ENCODE results near the gene ZNF205.
A peak's percentile ranks its signal among the peaks of the same experiment; 100 is the strongest.
"Not testable (repeated sequence)": the region's sequence is repeated elsewhere in the genome, so short reads cannot be mapped to it uniquely, and the experiment has no call there.

Gene ZNF205

DNA sequence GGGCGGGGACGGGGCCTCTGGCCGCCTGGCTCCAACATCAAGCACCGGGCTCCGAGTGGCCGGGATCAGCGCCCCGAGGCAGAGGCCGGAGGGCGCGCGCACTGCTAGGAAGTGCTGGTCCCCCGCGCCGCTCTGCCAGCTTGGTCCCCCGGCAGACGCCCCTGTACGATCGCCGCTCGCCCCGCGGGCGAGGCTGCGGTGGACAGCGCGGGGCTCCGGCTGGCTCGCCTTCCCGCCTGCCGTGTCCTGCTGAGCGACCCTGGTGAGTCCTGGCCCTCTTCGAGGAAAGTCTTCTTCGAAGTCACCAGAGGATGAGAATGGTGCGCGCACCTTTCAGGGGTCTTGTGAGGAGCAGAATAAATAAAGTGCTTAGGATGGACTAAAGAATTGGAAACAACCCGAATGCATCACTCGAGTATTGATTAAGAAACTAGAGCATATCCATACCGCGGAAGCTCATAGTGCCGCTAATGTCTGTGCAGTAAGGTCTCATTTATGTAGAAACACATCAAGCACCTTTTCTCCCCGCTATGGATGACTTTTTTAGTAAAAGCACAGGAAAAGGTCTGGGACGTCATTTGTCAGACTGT lies 22.8 kb downstream of the ZNF205 start:
- no peak for DNase-seq

DNA sequence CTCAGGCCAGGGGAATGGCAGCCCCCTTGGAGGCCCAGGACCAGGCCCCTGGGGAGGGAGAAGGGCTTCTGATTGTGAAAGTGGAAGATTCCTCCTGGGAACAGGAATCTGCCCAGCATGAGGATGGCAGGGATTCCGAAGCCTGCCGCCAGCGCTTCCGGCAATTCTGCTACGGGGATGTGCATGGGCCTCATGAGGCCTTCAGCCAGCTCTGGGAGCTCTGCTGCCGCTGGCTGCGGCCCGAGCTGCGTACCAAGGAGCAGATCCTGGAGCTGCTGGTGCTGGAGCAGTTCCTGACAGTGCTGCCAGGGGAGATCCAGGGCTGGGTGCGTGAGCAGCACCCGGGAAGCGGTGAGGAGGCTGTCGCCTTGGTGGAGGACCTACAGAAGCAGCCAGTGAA lies 24.9 kb downstream of the ZNF205 start:
- no peak for DNase-seq

- no peak for DNase-seq
Observed at GRCh38 chr16:3138342-3138741, 26.0 kb downstream of the ZNF205 start.

GRCh38 chr16:3138823-3139426 lies 26.5 kb downstream of the ZNF205 start:
- DNase-seq = no peak

- DNase-seq = not testable (repeated sequence)
Observed at GRCh38 chr16:3139561-3139960, 27.2 kb downstream of the ZNF205 start.

DNA sequence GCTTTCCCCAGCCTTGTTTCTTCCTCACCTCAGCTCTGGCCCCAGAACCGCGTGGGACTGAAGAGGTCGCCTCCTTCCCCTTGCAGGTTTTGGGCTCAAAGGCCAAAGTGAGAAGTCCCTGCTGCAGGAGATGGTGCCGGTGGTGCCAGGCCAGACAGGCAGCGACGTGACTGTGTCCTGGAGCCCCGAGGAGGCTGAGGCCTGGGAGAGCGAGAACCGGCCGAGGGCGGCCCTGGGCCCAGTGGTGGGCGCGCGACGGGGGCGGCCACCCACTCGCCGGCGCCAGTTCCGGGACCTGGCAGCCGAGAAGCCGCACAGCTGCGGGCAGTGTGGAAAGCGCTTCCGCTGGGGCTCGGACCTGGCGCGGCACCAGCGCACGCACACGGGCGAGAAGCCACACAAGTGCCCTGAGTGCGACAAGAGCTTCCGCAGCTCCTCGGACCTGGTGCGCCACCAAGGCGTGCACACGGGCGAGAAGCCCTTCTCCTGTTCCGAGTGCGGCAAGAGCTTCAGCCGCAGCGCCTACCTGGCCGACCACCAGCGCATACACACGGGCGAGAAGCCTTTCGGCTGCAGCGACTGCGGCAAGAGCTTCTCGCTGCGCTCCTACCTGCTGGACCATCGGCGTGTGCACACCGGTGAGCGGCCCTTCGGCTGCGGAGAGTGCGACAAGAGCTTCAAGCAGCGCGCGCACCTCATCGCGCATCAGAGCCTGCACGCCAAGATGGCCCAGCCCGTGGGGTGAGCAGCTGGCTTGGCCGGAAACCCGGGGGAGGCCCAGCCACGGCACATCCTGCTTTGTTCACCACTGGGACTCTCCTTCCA lies 28.4 kb downstream of the ZNF205 start:
- DNase-seq = no peak

DNA sequence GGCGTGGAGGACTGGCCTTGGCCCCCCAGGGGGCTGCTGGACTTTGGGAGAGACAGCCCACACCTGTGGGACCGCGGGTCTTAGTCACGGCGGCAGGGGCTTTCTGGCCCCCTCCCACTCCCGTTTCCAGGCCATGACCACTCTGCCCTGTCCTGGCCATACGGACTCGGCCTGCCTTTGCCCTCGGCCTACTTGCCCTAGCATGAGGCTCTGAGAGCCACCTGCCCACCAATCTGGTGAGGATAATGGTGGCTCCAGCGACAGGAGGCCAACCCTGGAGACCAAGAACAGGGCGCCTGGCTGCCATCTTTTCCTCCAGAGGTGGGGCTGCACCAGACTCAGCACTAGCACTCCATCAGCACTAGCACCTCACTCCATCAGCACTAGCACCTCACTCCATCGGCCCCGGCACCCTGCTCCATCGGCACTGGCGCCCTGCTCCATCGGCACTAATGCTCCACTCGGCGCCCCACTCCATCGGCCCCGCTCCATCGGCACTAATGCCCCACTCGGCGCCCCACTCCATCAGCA lies 29.5 kb downstream of the ZNF205 start:
- DNase-seq = no peak

- DNase-seq = no peak
Observed at GRCh38 chr16:3142327-3142726, 29.9 kb downstream of the ZNF205 start.

- DNase-seq = no peak
Observed at GRCh38 chr16:3142770-3143169, 30.4 kb downstream of the ZNF205 start.

DNA sequence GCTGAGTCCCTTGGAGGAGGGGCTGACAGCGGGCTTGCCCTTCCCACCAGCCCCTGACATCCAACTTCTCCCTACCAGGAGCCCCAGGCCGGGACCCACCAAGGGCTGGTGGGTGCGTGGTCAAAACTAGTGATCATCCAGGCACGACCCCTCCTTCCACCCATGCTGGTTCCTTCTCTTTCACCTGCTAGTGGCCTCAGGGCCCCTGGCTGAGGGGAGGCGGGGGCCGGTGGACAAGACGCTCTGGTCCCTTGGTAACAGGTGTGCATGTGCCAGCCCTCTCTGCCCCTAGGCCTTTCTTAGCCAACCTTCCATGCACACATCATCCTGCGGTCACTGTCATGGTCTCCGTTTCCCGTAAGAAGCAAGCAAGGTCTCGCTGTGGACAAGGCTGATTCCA lies 30.8 kb downstream of the ZNF205 start:
- no peak for DNase-seq

DNA sequence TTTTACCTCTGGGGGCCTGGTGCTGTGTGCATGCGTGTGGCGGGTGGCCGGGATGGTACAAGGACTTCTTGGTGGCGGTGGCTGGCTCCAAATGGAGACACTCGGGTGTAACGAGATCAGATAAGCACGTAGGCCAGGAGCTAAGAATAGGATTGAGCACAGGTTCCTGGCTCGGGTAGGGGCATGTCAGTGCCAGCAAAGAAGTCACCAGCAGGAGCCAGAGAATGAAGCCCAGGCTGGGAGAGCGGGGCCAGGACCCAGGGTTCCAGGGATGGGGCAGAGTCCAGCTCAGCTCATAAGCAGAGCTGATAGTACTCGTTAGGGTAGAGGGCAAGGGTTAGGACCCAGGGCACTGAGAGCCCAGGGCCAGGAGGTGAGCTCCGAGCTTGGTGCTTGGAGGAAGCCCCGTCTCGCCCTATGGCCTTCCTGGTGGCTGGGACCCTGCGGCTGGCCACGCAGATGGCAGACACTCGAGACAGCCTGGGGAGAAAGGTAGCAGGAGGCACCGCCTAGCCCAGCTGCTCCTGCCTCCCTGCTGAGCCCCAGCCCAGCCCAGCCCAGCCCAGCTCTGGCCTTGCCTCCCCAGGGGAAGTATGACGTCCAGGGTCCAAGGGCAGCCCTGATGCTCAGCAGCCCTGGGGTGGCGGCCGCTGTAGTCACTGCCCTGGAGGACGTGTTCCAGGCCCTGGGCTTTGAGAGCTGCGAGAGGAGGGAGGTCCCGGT lies 31.4 kb downstream of the ZNF205 start:
- no peak for DNase-seq

GRCh38 chr16:3144321-3144983 lies 32.1 kb downstream of the ZNF205 start:
- DNase-seq = no peak

GRCh38 chr16:3145151-3145550 lies 32.8 kb downstream of the ZNF205 start:
- DNase-seq = no peak

GRCh38 chr16:3145660-3146059 lies 33.3 kb downstream of the ZNF205 start:
- no peak for DNase-seq

GRCh38 chr16:3147046-3147756 lies 34.8 kb downstream of the ZNF205 start:
- DNase-seq = no peak

- no peak for DNase-seq
Observed at GRCh38 chr16:3147757-3148104, 35.3 kb downstream of the ZNF205 start.

GRCh38 chr16:3148256-3149192 lies 36.1 kb downstream of the ZNF205 start:
- no peak for DNase-seq

- DNase-seq = no peak
Observed at GRCh38 chr16:3149193-3149530, 36.8 kb downstream of the ZNF205 start.

- DNase-seq = peak in 2 of 4 experiments; percentile 23 to 41
Observed at GRCh38 chr16:3149630-3150345, 37.4 kb downstream of the ZNF205 start.
